GM06990 (cell line): ENCODE measurements around the gene MEP1A.
A peak's percentile ranks its signal among the peaks of the same experiment; 100 is the strongest.
"Not testable (repeated sequence)": the region's sequence is repeated elsewhere in the genome, so short reads cannot be mapped to it uniquely, and the experiment has no call there.

Source experiments
- DNase-seq: peaks from one replicate; pipeline ENCODE4 v3.0.0-alpha.2; 2011; ENCODE audit not compliant: insufficient read length; ENCODE audit errors: extremely low read depth
- H3K27me3 ChIP-seq: replicated peaks from 2 replicates; pipeline ENCODE4 v1.6.0; 2011; ENCODE audit warnings: low read length; ENCODE audit not compliant: control insufficient read depth, insufficient read depth
- H3K36me3 ChIP-seq: 2 replicates; pipeline ENCODE4 v1.5.1; 2011; ENCODE audit warnings: low read length; ENCODE audit not compliant: control insufficient read depth, insufficient read depth
- H3K4me3 ChIP-seq: replicated peaks from 2 replicates; pipeline ENCODE4 v1.5.1; 2011; ENCODE audit warnings: low read depth, mild to moderate bottlenecking, control low read depth, low read length
- CTCF ChIP-seq: IDR thresholded peaks from 2 replicates; pipeline ENCODE4 v1.5.1; 2011; ENCODE audit warnings: low read length, control low read depth, mild to moderate bottlenecking, inconsistent platforms; ENCODE audit not compliant: insufficient read depth, poor library complexity, severe bottlenecking

The MEP1A gene

GRCh38 chr6:46848684-46849360, 55.6 kb downstream of the MEP1A start:
- no peak overlapping the region for H3K4me3 ChIP-seq
- H3K27me3 ChIP-seq: no peaks in the 10 kb centered on the region
- peak; percentile 48 for DNase-seq
- peak; percentile 93 for TF ChIP-seq CTCF
- no peaks in the 10 kb centered on the region for H3K36me3 ChIP-seq

- Histone ChIP-seq H3K4me3 (no peak overlapping the region), H3K27me3 (no peaks in the 10 kb centered on the region), H3K36me3 (no peaks in the 10 kb centered on the region)
- DNase-seq: no peak
- TF ChIP-seq CTCF: no peak
Measured at GRCh38 chr6:46849361-46849690, 56.1 kb downstream of the MEP1A start.

GRCh38 chr6:46850792-46851191, 57.6 kb downstream of the MEP1A start:
- no peak for TF ChIP-seq CTCF
- Histone ChIP-seq H3K4me3 (no peak overlapping the region), H3K36me3 (no peaks in the 10 kb centered on the region), H3K27me3 (no peaks in the 10 kb centered on the region)
- DNase-seq: no peak

- not testable (repeated sequence) for DNase-seq, H3K27me3 ChIP-seq, H3K4me3 ChIP-seq, H3K36me3 ChIP-seq
Measured at GRCh38 chr6:46851576-46851975, 58.4 kb downstream of the MEP1A start.

- peak; percentile 64 for TF ChIP-seq CTCF
- H3K27me3 ChIP-seq, H3K36me3 ChIP-seq, H3K4me3 ChIP-seq, DNase-seq: not testable (repeated sequence)
Measured at GRCh38 chr6:46855966-46856365, 62.8 kb downstream of the MEP1A start.

GRCh38 chr6:46862381-46862780, 69.2 kb downstream of the MEP1A start:
- H3K36me3 ChIP-seq: no peaks in the 10 kb centered on the region
- no peak overlapping the region for H3K4me3 ChIP-seq
- TF ChIP-seq CTCF: no peak
- no peaks in the 10 kb centered on the region for H3K27me3 ChIP-seq
- no peak for DNase-seq
